ENCODE data around the gene PARL. TPM values are rescaled to one million over a fixed set of nuclear protein-coding genes. Genes with fewer than 3 reads are reported as not detected.

PARL gene
- total RNA-seq, 1 donor from 2014 or later, result 91.4 TPM

GRCh38 chr3:183912895-183913579, 28.4 kb upstream of the PARL start:
- intact Hi-C loops (cut with micrococcal nuclease), result no loop called here
- H3K9me3 Mint-ChIP-seq, result no peaks in the 10 kb centered on the region
- H3K27ac Mint-ChIP-seq, result no peak overlapping the region
- no peak for DNase-seq
- no peaks in the 10 kb centered on the region for H3K36me3 Mint-ChIP-seq (ENCODE audit: low read depth)
- H3K27me3 Mint-ChIP-seq, result peaks cover 2% of the 10 kb centered on the region
- no peaks in the 10 kb centered on the region for H3K4me1 Mint-ChIP-seq
- H3K4me3 Mint-ChIP-seq, result no peak overlapping the region

GRCh38 chr3:183911763-183912506, 27.3 kb upstream of the PARL start:
- Mint-ChIP-seq H3K4me3 (no peak overlapping the region), H3K4me1 (no peaks in the 10 kb centered on the region), H3K27ac (no peak overlapping the region), H3K9me3 (no peaks in the 10 kb centered on the region), H3K27me3 (peaks cover 2% of the 10 kb centered on the region), H3K36me3 (ENCODE audit: low read depth) (no peaks in the 10 kb centered on the region)
- no peak for DNase-seq
- intact Hi-C loops (cut with micrococcal nuclease), result no loop called here

- Mint-ChIP-seq H3K4me1 (no peaks in the 10 kb centered on the region), H3K27ac (no peak overlapping the region), H3K27me3 (peaks cover 2% of the 10 kb centered on the region), H3K4me3 (no peak overlapping the region), H3K9me3 (no peaks in the 10 kb centered on the region), H3K36me3 (ENCODE audit: low read depth) (no peaks in the 10 kb centered on the region)
- DNase-seq, result no peak
- intact Hi-C loops (cut with micrococcal nuclease), result no loop called here
Observed at GRCh38 chr3:183911087-183911486, 26.4 kb upstream of the PARL start.

GRCh38 chr3:183909030-183909600, 24.4 kb upstream of the PARL start:
- Mint-ChIP-seq H3K4me3 (no peak overlapping the region), H3K4me1 (no peaks in the 10 kb centered on the region), H3K27ac (no peak overlapping the region), H3K27me3 (peaks cover 2% of the 10 kb centered on the region), H3K9me3 (no peaks in the 10 kb centered on the region), H3K36me3 (ENCODE audit: low read depth) (no peaks in the 10 kb centered on the region)
- no peak for DNase-seq
- intact Hi-C loops (cut with micrococcal nuclease), result no loop called here

GRCh38 chr3:183907911-183908331, 23.2 kb upstream of the PARL start:
- H3K36me3 Mint-ChIP-seq (ENCODE audit: low read depth), result no peaks in the 10 kb centered on the region
- peaks cover 2% of the 10 kb centered on the region for H3K27me3 Mint-ChIP-seq
- H3K9me3 Mint-ChIP-seq, result no peaks in the 10 kb centered on the region
- no peak overlapping the region for H3K4me3 Mint-ChIP-seq
- intact Hi-C loops (cut with micrococcal nuclease), result no loop called here
- no peaks in the 10 kb centered on the region for H3K4me1 Mint-ChIP-seq
- H3K27ac Mint-ChIP-seq, result no peak overlapping the region
- no peak for DNase-seq

- H3K27me3 Mint-ChIP-seq, result peaks cover 2% of the 10 kb centered on the region
- no peak for DNase-seq
- no peaks in the 10 kb centered on the region for H3K9me3 Mint-ChIP-seq
- H3K4me1 Mint-ChIP-seq, result no peaks in the 10 kb centered on the region
- no peak overlapping the region for H3K4me3 Mint-ChIP-seq
- intact Hi-C loops (cut with micrococcal nuclease), result no loop called here
- H3K36me3 Mint-ChIP-seq (ENCODE audit: low read depth), result no peaks in the 10 kb centered on the region
- peak overlapping the region; percentile 5 for H3K27ac Mint-ChIP-seq
Observed at GRCh38 chr3:183907176-183907575, 22.5 kb upstream of the PARL start.

GRCh38 chr3:183906234-183906921, 21.7 kb upstream of the PARL start:
- Mint-ChIP-seq H3K27ac (no peak overlapping the region), H3K4me3 (no peak overlapping the region), H3K9me3 (no peaks in the 10 kb centered on the region), H3K4me1 (no peaks in the 10 kb centered on the region), H3K36me3 (ENCODE audit: low read depth) (no peaks in the 10 kb centered on the region), H3K27me3 (peaks cover under 1% of the 10 kb centered on the region)
- intact Hi-C loops (cut with micrococcal nuclease), result no loop called here
- DNase-seq, result no peak

GRCh38 chr3:183904833-183905780, 20.4 kb upstream of the PARL start:
- Mint-ChIP-seq H3K36me3 (ENCODE audit: low read depth) (no peaks in the 10 kb centered on the region), H3K27ac (no peak overlapping the region), H3K27me3 (peaks cover 4% of the 10 kb centered on the region), H3K9me3 (no peaks in the 10 kb centered on the region), H3K4me3 (no peak overlapping the region), H3K4me1 (no peaks in the 10 kb centered on the region)
- no peak for DNase-seq
- intact Hi-C loops (cut with micrococcal nuclease), result loop anchor here (2.0 kb wide), 1 partner anchor 112 kb away; the partner anchor contains the start of gene ABCC5

- Mint-ChIP-seq H3K4me3 (no peak overlapping the region), H3K9me3 (no peaks in the 10 kb centered on the region), H3K4me1 (no peaks in the 10 kb centered on the region), H3K27me3 (peaks cover 16% of the 10 kb centered on the region), H3K27ac (no peak overlapping the region), H3K36me3 (ENCODE audit: low read depth) (no peaks in the 10 kb centered on the region)
- DNase-seq, result no peak
- intact Hi-C loops (cut with micrococcal nuclease), result loop anchor here (5.0 to 10.0 kb wide), 2 partner anchors 237 to 644 kb away; partner anchors contain the start of gene EIF2B5
Observed at GRCh38 chr3:183898028-183898431, 13.3 kb upstream of the PARL start.

- H3K27me3 Mint-ChIP-seq, result peaks cover 19% of the 10 kb centered on the region
- H3K9me3 Mint-ChIP-seq, result no peaks in the 10 kb centered on the region
- H3K36me3 Mint-ChIP-seq (ENCODE audit: low read depth), result no peaks in the 10 kb centered on the region
- H3K4me3 Mint-ChIP-seq, result no peak overlapping the region
- DNase-seq, result no peak
- intact Hi-C loops (cut with micrococcal nuclease), result loop anchor here (5.0 to 10.0 kb wide), 2 partner anchors 237 to 645 kb away; partner anchors contain the start of gene EIF2B5
- no peak overlapping the region for H3K27ac Mint-ChIP-seq
- H3K4me1 Mint-ChIP-seq, result no peaks in the 10 kb centered on the region
Observed at GRCh38 chr3:183897606-183898005, 12.9 kb upstream of the PARL start.

- Mint-ChIP-seq H3K27me3 (peaks cover 20% of the 10 kb centered on the region), H3K4me1 (no peaks in the 10 kb centered on the region), H3K4me3 (no peak overlapping the region), H3K27ac (no peak overlapping the region), H3K9me3 (no peaks in the 10 kb centered on the region), H3K36me3 (ENCODE audit: low read depth) (no peaks in the 10 kb centered on the region)
- no peak for DNase-seq
- intact Hi-C loops (cut with micrococcal nuclease), result loop anchor here (5.0 to 10.0 kb wide), 2 partner anchors 238 to 646 kb away; partner anchors contain the start of gene EIF2B5
Observed at GRCh38 chr3:183896610-183897009, 11.9 kb upstream of the PARL start.

- DNase-seq, result no peak
- peaks cover 18% of the 10 kb centered on the region for H3K27me3 Mint-ChIP-seq
- intact Hi-C loops (cut with micrococcal nuclease), result loop anchor here (5.0 to 10.0 kb wide), 2 partner anchors 239 to 646 kb away; partner anchors contain the start of gene EIF2B5
- H3K27ac Mint-ChIP-seq, result no peak overlapping the region
- H3K4me1 Mint-ChIP-seq, result no peaks in the 10 kb centered on the region
- no peaks in the 10 kb centered on the region for H3K9me3 Mint-ChIP-seq
- H3K36me3 Mint-ChIP-seq (ENCODE audit: low read depth), result no peaks in the 10 kb centered on the region
- no peak overlapping the region for H3K4me3 Mint-ChIP-seq
Observed at GRCh38 chr3:183896184-183896583, 11.5 kb upstream of the PARL start.

GRCh38 chr3:183895774-183896173, 11.1 kb upstream of the PARL start:
- Mint-ChIP-seq H3K27ac (no peak overlapping the region), H3K27me3 (peaks cover 18% of the 10 kb centered on the region), H3K4me1 (no peaks in the 10 kb centered on the region), H3K36me3 (ENCODE audit: low read depth) (no peaks in the 10 kb centered on the region), H3K4me3 (no peak overlapping the region), H3K9me3 (no peaks in the 10 kb centered on the region)
- intact Hi-C loops (cut with micrococcal nuclease), result loop anchor here (1.0 to 10.0 kb wide), 4 partner anchors 122 to 647 kb away; partner anchors contain the start of genes ABCC5 and EIF2B5
- no peak for DNase-seq
